OCI-LY7 (cell line): ENCODE data around the gene CORO6. TPM values are rescaled to one million over a fixed set of nuclear protein-coding genes. Genes with fewer than 3 reads are reported as not detected.

Experiments
- Bru-seq: library from RNA; stranded (reverse); fragments of 400-500 nt; gene quantifications from one replicate; lab custom pipeline; 2021; lab: Mats Ljungman, UMichigan
- BruChase-seq, 2 experiments: library from RNA; stranded (reverse); fragments of 400-500 nt; gene quantifications; one replicate each; lab custom pipeline; 2021; lab: Mats Ljungman, UMichigan
- BruUV-seq: library from RNA; stranded (reverse); fragments of 400-500 nt; replicated peaks from 2 replicates; lab custom pipeline; 2021; lab: Mats Ljungman, UMichigan
- CTCF ChIA-PET: fragments of 300-600 bp; sonication (Branson Sonifier 250); formaldehyde crosslinking; loops from one replicate; lab custom pipeline; 2022; ENCODE audit warnings: antibody characterized with exemption; ENCODE audit not compliant: unreplicated experiment; lab: Charles Lee
- POLR2A ChIA-PET: fragments of 300-600 bp; sonication (Branson Sonifier 250); formaldehyde crosslinking; loops from one replicate; lab custom pipeline; 2022; ENCODE audit warnings: antibody characterized with exemption; lab: Charles Lee
- DNase-seq: peaks from one replicate; pipeline ENCODE4 v3.0.0-alpha.2; 2015; ENCODE audit warnings: low spot score
- H2AFZ ChIP-seq: fragments of 200-600 bp; sonication (generic), shearing (Covaris generic); 2 replicates; pipeline ENCODE4 v1.6.1; 2014; ENCODE audit warnings: mild to moderate bottlenecking, antibody characterized with exemption, low read length, moderate library complexity
- H3K27ac ChIP-seq: fragments of 200-600 bp; sonication (generic); 2 replicates; pipeline ENCODE4 v1.5.1; 2014; ENCODE audit warnings: mixed run types, low read depth, mild to moderate bottlenecking, moderate library complexity, low read length, inconsistent platforms; ENCODE audit not compliant: poor library complexity, severe bottlenecking
- H3K36me3 ChIP-seq: fragments of 200-600 bp; sonication (generic); 2 replicates; pipeline ENCODE4 v1.6.1; 2014; ENCODE audit warnings: mild to moderate bottlenecking, antibody characterized with exemption, low read length, moderate library complexity, mixed read lengths; ENCODE audit not compliant: insufficient read depth
- H3K4me1 ChIP-seq: fragments of 200-600 bp; sonication (generic); 2 replicates; pipeline ENCODE4 v1.5.1; 2014; ENCODE audit warnings: mild to moderate bottlenecking, low read length; ENCODE audit not compliant: insufficient read depth, poor library complexity, severe bottlenecking
- H3K4me2 ChIP-seq: fragments of 200-600 bp; sonication (generic); 2 replicates; pipeline ENCODE4 v1.6.1; 2014; ENCODE audit warnings: mild to moderate bottlenecking, low read length
- H3K4me3 ChIP-seq: fragments of 200-600 bp; sonication (generic); 2 replicates; pipeline ENCODE4 v1.5.1; 2014; ENCODE audit warnings: mild to moderate bottlenecking, low read depth, low read length; ENCODE audit not compliant: poor library complexity, severe bottlenecking
- H3K79me2 ChIP-seq: fragments of 200-600 bp; sonication (generic); 2 replicates; pipeline ENCODE4 v1.6.1; 2016; ENCODE audit warnings: low read depth, mild to moderate bottlenecking, low read length, moderate library complexity, mixed read lengths; ENCODE audit not compliant: insufficient read depth
- H3K9me2 ChIP-seq: fragments of 200-600 bp; sonication (generic); 2 replicates; pipeline ENCODE4 v1.6.1; 2016; ENCODE audit warnings: mild to moderate bottlenecking, low read length, mixed read lengths; ENCODE audit not compliant: insufficient read depth
- H3K9me3 ChIP-seq: fragments of 200-600 bp; sonication (generic); 2 replicates; pipeline ENCODE4 v1.6.1; 2014; ENCODE audit warnings: mild to moderate bottlenecking, mixed run types, low read length, mixed read lengths
- H4K20me1 ChIP-seq: fragments of 200-600 bp; sonication (generic); 2 replicates; pipeline ENCODE4 v1.6.1; 2014; ENCODE audit warnings: mild to moderate bottlenecking, antibody characterized with exemption, low read length, moderate library complexity, mixed read lengths; ENCODE audit not compliant: insufficient read depth
- EZH2phosphoT487 ChIP-seq: fragments of 200-600 bp; sonication (generic); IDR thresholded peaks from 2 replicates; pipeline ENCODE4 v1.6.1; 2018; ENCODE audit warnings: low read depth, borderline replicate concordance, mild to moderate bottlenecking, mixed run types, antibody characterized with exemption, low read length, moderate library complexity, mixed read lengths
- intact Hi-C: fragments of 100-400 bp; cut with micrococcal nuclease; formaldehyde crosslinking; loops from one replicate; pipeline ENCODE4 v1.10.0; 2022; ENCODE audit not compliant: unreplicated experiment
- long read RNA-seq: library from polyadenylated mRNA; stranded (forward); transcript quantifications from one replicate; pipeline ENCODE4 v2.0.0, GENCODE V29; 2022
- total RNA-seq, 2 experiments: library from RNA; depleted of rRNA in 1 of 2; stranded (reverse); fragments of >200 nt in 1 of 2; shearing (Covaris generic) in 1 of 2; gene quantifications; 2 replicates each; pipeline ENCODE4 v1.2.3, GENCODE V29; 2014 to 2022
- TF ChIP-seq, protein P1 (sequence below): fragments of 200-600 bp; sonication (generic); conservative IDR thresholded peaks from 2 replicates; pipeline ENCODE4 v1.5.1; 2014; ENCODE audit warnings: mild to moderate bottlenecking, antibody characterized with exemption, low read length, moderate library complexity, mixed read lengths

The CORO6 gene
- 3.9 and 5.9 TPM in 2 replicates for total RNA-seq (2014; rRNA removed; shearing (Covaris generic))
- total RNA-seq (2022): 6.2 and 7.5 TPM in 2 replicates
- Bru-seq, nascent RNA: percentile 37 among the genes with signal in this experiment
- percentile 36 among the genes with signal in this experiment for BruChase-seq, experiment 1, labeled RNA remaining after a 6-hour chase
- BruChase-seq, experiment 2, labeled RNA remaining after a 2-hour chase: percentile 33 among the genes with signal in this experiment
- long read RNA-seq, partial matches to known transcripts: 2 of 18 reads
- long read RNA-seq, other reads (novel, unspliced or antisense): 16 of 18 reads

DNA sequence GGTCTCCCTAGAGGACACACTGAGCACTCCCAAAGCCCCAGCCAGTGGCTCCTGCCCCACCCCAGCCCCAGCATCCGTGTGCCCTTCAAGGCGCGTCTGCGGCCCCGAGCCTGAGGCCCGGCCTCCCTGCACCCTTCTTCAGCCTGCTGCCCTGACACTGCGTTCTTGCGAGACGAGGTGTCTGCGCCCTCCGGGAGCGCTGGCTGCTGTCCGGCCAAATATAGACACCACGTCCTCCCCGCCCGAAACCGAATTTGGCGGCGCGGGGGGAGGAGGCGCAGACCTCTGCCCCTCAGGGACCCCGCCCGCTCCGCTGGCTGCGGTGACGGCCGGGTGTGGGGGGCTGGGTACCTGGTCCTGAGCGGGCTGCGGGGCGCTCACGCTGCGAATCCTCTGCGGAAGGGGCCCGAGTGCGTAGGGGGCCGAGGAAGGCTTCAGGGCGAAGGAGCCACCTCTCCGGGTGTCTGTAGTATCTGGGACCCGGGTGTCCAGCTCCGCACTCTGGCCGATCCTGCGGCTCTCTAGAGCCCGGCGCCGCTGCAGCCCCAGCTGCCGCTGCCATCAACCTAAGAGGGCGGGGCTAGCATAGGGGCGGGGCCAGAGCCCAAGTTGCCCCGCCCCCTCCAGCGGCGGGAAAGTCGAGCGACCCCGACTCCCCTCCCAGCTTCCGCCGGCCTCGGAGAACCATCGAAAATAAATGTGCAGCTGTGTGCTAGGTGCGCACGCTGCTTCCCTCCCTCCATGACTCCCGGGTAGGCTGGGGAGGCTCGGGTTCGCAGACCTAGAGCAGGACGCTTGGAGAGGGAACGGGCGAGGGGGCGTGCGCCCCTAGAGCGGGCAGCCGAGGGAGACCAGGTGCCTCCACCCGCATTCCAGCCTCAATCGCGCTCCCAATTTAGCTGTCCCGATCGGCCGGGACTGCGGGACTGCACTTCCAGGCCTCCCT is at the start of gene CORO6:
TSS of gene CORO6 (minus strand) at position 576 of the 946 bp plus-strand sequence. CDS start 1,491 bp downstream, outside the sequence.
- no peaks in the 10 kb centered on the region for H3K9me2 ChIP-seq
- H3K36me3 ChIP-seq: no peaks in the 10 kb centered on the region
- H3K4me2 ChIP-seq: peak within 1 kb of the TSS; percentile 83
- ChIA-PET CTCF (interaction anchor here (0.6 kb wide), 1 partner anchor 8 kb away, joined by 3 read pairs; no protein-coding TSS in a partner anchor), POLR2A (no interaction called here)
- H3K4me1 ChIP-seq: peaks cover 16% of the 10 kb centered on the region
- H3K27ac ChIP-seq: peak within 1 kb of the TSS; percentile 25
- intact Hi-C loops: no loop called here
- DNase-seq: peak; percentile 76
- H3K4me3 ChIP-seq: peak within 1 kb of the TSS; percentile 68
- H3K9me3 ChIP-seq: no peaks in the 10 kb centered on the region
- H4K20me1 ChIP-seq: no peaks in the 10 kb centered on the region
- TF ChIP-seq, protein P1, sequence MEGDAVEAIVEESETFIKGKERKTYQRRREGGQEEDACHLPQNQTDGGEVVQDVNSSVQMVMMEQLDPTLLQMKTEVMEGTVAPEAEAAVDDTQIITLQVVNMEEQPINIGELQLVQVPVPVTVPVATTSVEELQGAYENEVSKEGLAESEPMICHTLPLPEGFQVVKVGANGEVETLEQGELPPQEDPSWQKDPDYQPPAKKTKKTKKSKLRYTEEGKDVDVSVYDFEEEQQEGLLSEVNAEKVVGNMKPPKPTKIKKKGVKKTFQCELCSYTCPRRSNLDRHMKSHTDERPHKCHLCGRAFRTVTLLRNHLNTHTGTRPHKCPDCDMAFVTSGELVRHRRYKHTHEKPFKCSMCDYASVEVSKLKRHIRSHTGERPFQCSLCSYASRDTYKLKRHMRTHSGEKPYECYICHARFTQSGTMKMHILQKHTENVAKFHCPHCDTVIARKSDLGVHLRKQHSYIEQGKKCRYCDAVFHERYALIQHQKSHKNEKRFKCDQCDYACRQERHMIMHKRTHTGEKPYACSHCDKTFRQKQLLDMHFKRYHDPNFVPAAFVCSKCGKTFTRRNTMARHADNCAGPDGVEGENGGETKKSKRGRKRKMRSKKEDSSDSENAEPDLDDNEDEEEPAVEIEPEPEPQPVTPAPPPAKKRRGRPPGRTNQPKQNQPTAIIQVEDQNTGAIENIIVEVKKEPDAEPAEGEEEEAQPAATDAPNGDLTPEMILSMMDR: no peak
- no peak for TF ChIP-seq EZH2phosphoT487
- no peaks in the 10 kb centered on the region for H3K79me2 ChIP-seq
- H2AFZ ChIP-seq: peak within 1 kb of the TSS; percentile 63
- BruUV-seq: no TSS peak

DNA sequence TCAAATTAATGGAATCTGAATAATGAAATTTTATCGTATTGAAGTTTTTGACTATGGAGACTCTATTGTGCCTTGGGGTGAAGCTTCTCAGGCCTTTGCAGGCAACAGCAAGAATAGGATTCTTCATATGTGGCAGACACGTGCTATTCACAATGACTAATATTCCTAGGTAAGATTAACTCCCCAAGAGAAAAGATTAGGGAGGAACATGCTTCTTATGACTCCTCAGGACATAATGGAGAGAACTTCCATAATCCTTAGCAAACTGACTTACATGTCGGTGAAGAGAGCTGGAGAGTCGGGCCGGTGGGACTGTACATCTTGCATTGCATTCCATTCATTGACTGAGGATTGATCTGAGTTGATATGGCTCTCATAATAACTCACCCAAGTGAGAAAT is 48.9 kb upstream of the CORO6 start:
- H3K27ac ChIP-seq: no peak overlapping the region
- TF ChIP-seq, protein P1: no peak
- no peak for TF ChIP-seq EZH2phosphoT487
- H3K4me1 ChIP-seq: peaks cover 24% of the 10 kb centered on the region
- no peaks in the 10 kb centered on the region for H3K9me3 ChIP-seq
- no peaks in the 10 kb centered on the region for H3K9me2 ChIP-seq
- intact Hi-C loops: no loop called here
- no peak overlapping the region for H3K4me3 ChIP-seq
- H4K20me1 ChIP-seq: no peaks in the 10 kb centered on the region
- no TSS peak for BruUV-seq
- H3K36me3 ChIP-seq: peaks cover 80% of the 10 kb centered on the region
- DNase-seq: no peak
- H3K4me2 ChIP-seq: no peak overlapping the region
- ChIA-PET POLR2A (interaction anchor here (0.6 to 1.0 kb wide), 3 partner anchors 9 to 358 kb away, joined by 3 read pairs; no protein-coding TSS in a partner anchor), CTCF (no interaction called here)
- H3K79me2 ChIP-seq: no peaks in the 10 kb centered on the region
- H2AFZ ChIP-seq: no peak overlapping the region
